ENCODE data around the gene CFAP57. TPM values are rescaled to one million over a fixed set of nuclear protein-coding genes. Genes with fewer than 3 reads are reported as not detected.

CFAP57 gene
- total and polyA plus RNA-seq, 2 experiments from 2014 or later: 0.10 to 0.46 TPM

DNA sequence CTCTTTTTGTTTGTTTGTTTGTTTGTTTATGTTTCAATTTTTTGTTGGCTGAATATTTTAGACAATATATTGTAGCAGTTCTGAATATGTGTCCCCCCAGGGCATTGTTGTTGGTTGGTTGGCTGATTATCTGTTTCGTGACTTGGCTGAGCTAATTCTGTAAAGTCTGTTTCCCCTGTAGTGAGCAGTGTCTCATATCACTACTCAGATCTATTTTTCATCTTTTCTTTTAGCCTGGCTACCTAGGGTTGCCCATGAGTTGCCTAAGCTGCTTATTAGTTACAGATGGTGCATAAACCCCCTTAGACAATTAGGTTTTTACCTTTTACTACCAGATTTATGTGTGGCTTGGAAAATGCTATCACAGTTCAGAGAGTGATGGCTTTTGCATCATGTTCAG is 32.3 kb downstream of the CFAP57 start:
- Histone ChIP-seq H3K27ac (no peak overlapping the region), H3K27me3 (no peaks in the 10 kb centered on the region), H3K9me2 (replicated peaks; ENCODE audit: insufficient read depth) (no peaks in the 10 kb centered on the region), H3K4me3 (no peak overlapping the region), H3K4me1 (ENCODE audit: insufficient read depth) (peaks cover 25% of the 10 kb centered on the region), H3K79me2 (no peaks in the 10 kb centered on the region), H3K9me3 (ENCODE audit: low read depth) (peaks cover 6% of the 10 kb centered on the region), H4K20me1 (ENCODE audit: insufficient read depth, poor library complexity, severe bottlenecking) (no peaks in the 10 kb centered on the region), H3K4me2 (no peak overlapping the region), H3K36me3 (replicated peaks; ENCODE audit: insufficient read depth, low read depth) (no peaks in the 10 kb centered on the region), H2AFZ (no peak overlapping the region)
- WGBS (ENCODE audit: low lambda C conversion rate, missing lambda C conversion rate): 89% methylated on average over 1 of the region's 1 CpG
- DNase-seq (ENCODE audit: low spot score): no peak
- TF ChIP-seq EZH2phosphoT487 (IDR thresholded peaks at IDR 0.05; ENCODE audit: low read depth, severe bottlenecking, unreplicated experiment): no peak
- TF ChIP-seq, protein P1, sequence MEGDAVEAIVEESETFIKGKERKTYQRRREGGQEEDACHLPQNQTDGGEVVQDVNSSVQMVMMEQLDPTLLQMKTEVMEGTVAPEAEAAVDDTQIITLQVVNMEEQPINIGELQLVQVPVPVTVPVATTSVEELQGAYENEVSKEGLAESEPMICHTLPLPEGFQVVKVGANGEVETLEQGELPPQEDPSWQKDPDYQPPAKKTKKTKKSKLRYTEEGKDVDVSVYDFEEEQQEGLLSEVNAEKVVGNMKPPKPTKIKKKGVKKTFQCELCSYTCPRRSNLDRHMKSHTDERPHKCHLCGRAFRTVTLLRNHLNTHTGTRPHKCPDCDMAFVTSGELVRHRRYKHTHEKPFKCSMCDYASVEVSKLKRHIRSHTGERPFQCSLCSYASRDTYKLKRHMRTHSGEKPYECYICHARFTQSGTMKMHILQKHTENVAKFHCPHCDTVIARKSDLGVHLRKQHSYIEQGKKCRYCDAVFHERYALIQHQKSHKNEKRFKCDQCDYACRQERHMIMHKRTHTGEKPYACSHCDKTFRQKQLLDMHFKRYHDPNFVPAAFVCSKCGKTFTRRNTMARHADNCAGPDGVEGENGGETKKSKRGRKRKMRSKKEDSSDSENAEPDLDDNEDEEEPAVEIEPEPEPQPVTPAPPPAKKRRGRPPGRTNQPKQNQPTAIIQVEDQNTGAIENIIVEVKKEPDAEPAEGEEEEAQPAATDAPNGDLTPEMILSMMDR (IDR thresholded peaks at IDR 0.05; ENCODE audit: poor library complexity): no peak
- no peak for TF ChIP-seq EZH2 (IDR thresholded peaks at IDR 0.05; ENCODE audit: borderline replicate concordance)

DNA sequence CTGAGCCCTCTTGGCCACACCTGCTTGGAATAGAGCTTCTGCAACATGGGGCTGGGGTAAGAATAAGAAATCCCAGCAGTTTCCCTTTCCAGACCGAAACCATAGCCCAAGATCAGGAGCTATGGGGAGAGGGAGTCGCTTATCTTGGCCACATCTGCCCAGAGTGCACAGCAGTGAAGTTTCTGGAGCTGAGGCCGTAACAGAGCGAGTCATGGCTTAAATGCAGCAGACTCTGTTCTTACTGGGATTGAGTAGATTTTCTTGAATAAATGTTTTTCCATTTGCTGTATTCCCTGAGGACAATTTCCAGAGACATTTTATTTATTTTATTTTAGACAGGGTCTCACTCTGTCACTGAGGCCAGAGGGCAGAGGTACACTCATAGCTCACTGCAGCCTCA is 33.5 kb downstream of the CFAP57 start:
- DNase-seq (ENCODE audit: low spot score): no peak
- Histone ChIP-seq H3K9me3 (ENCODE audit: low read depth) (peaks cover 6% of the 10 kb centered on the region), H3K27ac (peak overlapping the region; percentile 92), H3K79me2 (no peaks in the 10 kb centered on the region), H3K4me1 (ENCODE audit: insufficient read depth) (peaks cover 25% of the 10 kb centered on the region), H2AFZ (no peak overlapping the region), H3K36me3 (replicated peaks; ENCODE audit: insufficient read depth, low read depth) (no peaks in the 10 kb centered on the region), H3K4me2 (peak overlapping the region; percentile 62), H3K4me3 (no peak overlapping the region), H4K20me1 (ENCODE audit: insufficient read depth, poor library complexity, severe bottlenecking) (no peaks in the 10 kb centered on the region), H3K9me2 (replicated peaks; ENCODE audit: insufficient read depth) (no peaks in the 10 kb centered on the region), H3K27me3 (no peaks in the 10 kb centered on the region)
- TF ChIP-seq, protein P1 (IDR thresholded peaks at IDR 0.05; ENCODE audit: poor library complexity): no peak
- TF ChIP-seq EZH2phosphoT487 (IDR thresholded peaks at IDR 0.05; ENCODE audit: low read depth, severe bottlenecking, unreplicated experiment): no peak
- TF ChIP-seq EZH2 (IDR thresholded peaks at IDR 0.05; ENCODE audit: borderline replicate concordance): no peak
- WGBS (ENCODE audit: low lambda C conversion rate, missing lambda C conversion rate): 79% methylated on average over 4 of the region's 4 CpGs

GRCh38 chr1:43206600-43207228 is 34.6 kb downstream of the CFAP57 start:
- Histone ChIP-seq H4K20me1 (ENCODE audit: insufficient read depth, poor library complexity, severe bottlenecking) (no peaks in the 10 kb centered on the region), H3K9me3 (ENCODE audit: low read depth) (peaks cover 6% of the 10 kb centered on the region), H3K4me2 (peak overlapping the region; percentile 62), H3K36me3 (replicated peaks; ENCODE audit: insufficient read depth, low read depth) (no peaks in the 10 kb centered on the region), H3K4me3 (no peak overlapping the region), H3K27me3 (no peaks in the 10 kb centered on the region), H3K27ac (peak overlapping the region; percentile 97), H2AFZ (peak overlapping the region; percentile 51), H3K9me2 (replicated peaks; ENCODE audit: insufficient read depth) (no peaks in the 10 kb centered on the region), H3K79me2 (no peaks in the 10 kb centered on the region), H3K4me1 (ENCODE audit: insufficient read depth) (peaks cover 25% of the 10 kb centered on the region)
- 9% methylated on average over 10 of the region's 10 CpGs for WGBS (ENCODE audit: low lambda C conversion rate, missing lambda C conversion rate)
- peak; percentile 90 for DNase-seq (ENCODE audit: low spot score)
- TF ChIP-seq EZH2 (IDR thresholded peaks at IDR 0.05; ENCODE audit: borderline replicate concordance) (no peak), EZH2phosphoT487 (IDR thresholded peaks at IDR 0.05; ENCODE audit: low read depth, severe bottlenecking, unreplicated experiment) (no peak)
- TF ChIP-seq, protein P1 (IDR thresholded peaks at IDR 0.05; ENCODE audit: poor library complexity): no peak
